HepG2 (cell line): ENCODE data around the gene ZBTB17. TPM values are rescaled to one million over a fixed set of nuclear protein-coding genes. Genes with fewer than 3 reads are reported as not detected.

ENCODE experiments used
- ATAC-seq: fragments of 200-7000 bp; cut with Tn5 transposase; 3 replicates; pipeline ENCODE4 v1.9.1; 2020; ENCODE audit warnings: mild to moderate bottlenecking, moderate library complexity
- BruUV-seq: library from RNA; stranded (reverse); fragments of 400-500 nt; replicated peaks from 2 replicates; lab custom pipeline; 2021; lab: Mats Ljungman, UMichigan
- CTCF ChIA-PET: fragments of 300-600 bp; formaldehyde crosslinking; extraction: SDS; loops from one replicate; lab custom pipeline; 2021; ENCODE audit warnings: low total read pairs, inconsistent platforms, low intra/inter-chr PET ratio; lab: Yijun Ruan, JAX
- POLR2A ChIA-PET: fragments of 350-600 bp; sonication (Branson Sonifier 250); formaldehyde crosslinking; loops from one replicate; lab custom pipeline; 2020; ENCODE audit warnings: antibody characterized with exemption, inconsistent platforms; lab: Yijun Ruan, JAX
- DNase-seq: peaks from one replicate; pipeline ENCODE4 v3.0.0-alpha.2; 2015; ENCODE audit warnings: low spot score
- FAIRE-seq: peaks from 3 replicates; lab custom pipeline; 2011; peaks lifted over from hg19 to GRCh38; lab: Jason Lieb, UNC
- H2AFZ ChIP-seq: one replicate; pipeline ENCODE4 v1.6.1; 2011; ENCODE audit warnings: low read length, inconsistent platforms
- H3K27ac ChIP-seq: fragments of 300-600 bp; 3 replicates; pipeline ENCODE4 v1.8.0; 2011; ENCODE audit warnings: mixed run types, mild to moderate bottlenecking, mixed read lengths, low read length, inconsistent platforms; ENCODE audit not compliant: insufficient read depth; ENCODE audit errors: extremely low read length
- H3K27me3 ChIP-seq, 2 experiments: fragments of 200-600 bp in 1 of 2; 2 replicates in 1 of 2; 3 replicates in 1 of 2; pipeline versions ENCODE4 v1.6.0 to v1.8.0; 2011; ENCODE audit warnings: low read length in 2 of 2, mild to moderate bottlenecking in 2 of 2, moderate library complexity in 2 of 2, inconsistent platforms in 1 of 2; ENCODE audit not compliant: insufficient read depth in 2 of 2, control insufficient read depth in 1 of 2
- H3K36me3 ChIP-seq, 2 experiments: fragments of 200-600 bp in 1 of 2; replicated peaks in 1 of 2; 2 replicates in 1 of 2; 3 replicates in 1 of 2; pipeline versions ENCODE4 v1.5.1 to v1.8.0; 2011; ENCODE audit warnings: low read length in 2 of 2, inconsistent platforms in 1 of 2; ENCODE audit not compliant: insufficient read depth in 2 of 2, control insufficient read depth in 1 of 2
- H3K4me1 ChIP-seq: 2 replicates; pipeline ENCODE4 v1.5.1; 2012; ENCODE audit warnings: low read length, inconsistent platforms; ENCODE audit not compliant: insufficient read depth
- H3K4me2 ChIP-seq: 2 replicates; pipeline ENCODE4 v1.6.0; 2011; ENCODE audit warnings: low read depth, low read length, inconsistent platforms
- H3K4me3 ChIP-seq, 3 experiments: fragments of 200-600 bp in 1 of 3; sonication (generic), shearing (Covaris generic) in 1 of 3; replicated peaks in 1 of 3; 2 replicates each; pipeline ENCODE4 v1.5.1; 2011 to 2016; ENCODE audit warnings: low read length in 3 of 3, inconsistent platforms in 2 of 3, low read depth in 2 of 3, mild to moderate bottlenecking in 2 of 3, control low read depth in 1 of 3, mixed read lengths in 1 of 3; ENCODE audit not compliant: insufficient read depth in 1 of 3
- H3K79me2 ChIP-seq: one replicate; pipeline ENCODE4 v1.6.1; 2011; ENCODE audit warnings: low read length, inconsistent platforms; ENCODE audit not compliant: insufficient read depth
- H3K9ac ChIP-seq: 2 replicates; pipeline ENCODE4 v1.6.0; 2011; ENCODE audit warnings: mild to moderate bottlenecking, low read depth, low read length, inconsistent platforms; ENCODE audit not compliant: insufficient read depth
- H3K9me3 ChIP-seq: 2 replicates; pipeline ENCODE4 v1.5.1; 2012; ENCODE audit warnings: mild to moderate bottlenecking, low read length
- H4K20me1 ChIP-seq: 2 replicates; pipeline ENCODE4 v1.6.0; 2011; ENCODE audit warnings: inconsistent platforms, mild to moderate bottlenecking, low read length, moderate library complexity; ENCODE audit not compliant: insufficient read depth
- EZH2 ChIP-seq: conservative IDR thresholded peaks from 2 replicates; pipeline ENCODE4 v1.6.1; 2012; ENCODE audit warnings: mild to moderate bottlenecking, low read depth, low read length, moderate library complexity
- GPN1 ChIP-seq: sonication (generic); formaldehyde crosslinking; IDR thresholded peaks from 2 replicates; pipeline ENCODE4 v1.5.1; 2020; ENCODE audit warnings: missing genetic modification reagents, borderline replicate concordance
- HHEX ChIP-seq: IDR thresholded peaks from 2 replicates; pipeline ENCODE4 v1.6.1; 2016; ENCODE audit warnings: control low read depth
- PRMT3 ChIP-seq: sonication (generic); formaldehyde crosslinking; IDR thresholded peaks from 2 replicates; pipeline ENCODE4 v1.8.1; 2022; ENCODE audit warnings: low read depth, mild to moderate bottlenecking, moderate library complexity, missing genetic modification reagents, borderline replicate concordance
- SRF ChIP-seq: IDR thresholded peaks from 2 replicates; pipeline ENCODE4 v1.6.1; 2011; ENCODE audit warnings: mild to moderate bottlenecking, low read depth, low read length, moderate library complexity
- SRSF1 ChIP-seq: fragments of 200-400 bp; formaldehyde crosslinking; optimal IDR thresholded peaks from 2 replicates; pipeline ENCODE3; 2017; ENCODE audit warnings: mild to moderate bottlenecking, low read depth, low read length, moderate library complexity
- THYN1 ChIP-seq: sonication (generic); formaldehyde crosslinking; IDR thresholded peaks from 2 replicates; pipeline ENCODE4 v1.8.1; 2023; ENCODE audit warnings: low read depth, mild to moderate bottlenecking, moderate library complexity, missing genetic modification reagents, borderline replicate concordance
- ZNF331 ChIP-seq: sonication (generic); formaldehyde crosslinking; IDR thresholded peaks from 2 replicates; pipeline ENCODE4 v1.4.0; 2020; ENCODE audit warnings: missing genetic modification reagents
- ZNF44 ChIP-seq: sonication (generic); formaldehyde crosslinking; IDR thresholded peaks from 2 replicates; pipeline ENCODE4 v1.5.1; 2020; ENCODE audit warnings: mild to moderate bottlenecking, missing genetic modification reagents
- ZNF543 ChIP-seq: sonication (generic); formaldehyde crosslinking; IDR thresholded peaks from 2 replicates; pipeline ENCODE4 v1.4.0; 2020; ENCODE audit warnings: mild to moderate bottlenecking, missing genetic modification reagents
- ZNF746 ChIP-seq: sonication (generic); formaldehyde crosslinking; IDR thresholded peaks from 2 replicates; pipeline ENCODE4 v1.8.0; 2022; ENCODE audit warnings: mild to moderate bottlenecking, missing genetic modification reagents
- WGBS: methylation state at CpG from one replicate; pipeline ENCODE4 v1.1.6; 2017; ENCODE audit warnings: low lambda C conversion rate; 5-methylcytosine and 5-hydroxymethylcytosine counted together
- in situ Hi-C: cut with HindIII; loops from 2 replicates; pipeline ENCODE4 v1.10.0; 2017; ENCODE audit warnings: low pct_unique_long_range_greater_than_20kb; ENCODE audit not compliant: extremely low pct_ligation_motif_present
- intact Hi-C: fragments of 100-400 bp; cut with micrococcal nuclease; formaldehyde crosslinking; loops from one replicate; pipeline ENCODE4 v1.10.0; 2022; ENCODE audit not compliant: unreplicated experiment
- polyA plus RNA-seq, 8 experiments: library from polyadenylated mRNA; depleted of rRNA in 3 of 8; stranded (reverse) in 7 of 8; unstranded in 1 of 8; fragments of >200 nt; fragmentation: Illumina TruSeq in 4 of 8; extraction: Trizol in 4 of 8; gene quantifications; 2 replicates each; pipeline versions ENCODE4 v1.2.1 to v1.2.3, GENCODE V29; 2011 to 2016; ENCODE audit warnings: low read depth in 4 of 8, missing spikeins in 1 of 8, mixed read lengths in 1 of 8; ENCODE audit not compliant: insufficient read depth in 1 of 8
- total RNA-seq, 5 experiments: library from RNA; depleted of rRNA; stranded (reverse); fragments of >200 nt; fragmentation: Illumina TruSeq; extraction: Trizol; gene quantifications; 2 replicates each; pipeline ENCODE4 v1.2.3, GENCODE V29; 2016; ENCODE audit warnings: low read depth in 1 of 5
- TF ChIP-seq, protein P1 (sequence below): sonication (generic); formaldehyde crosslinking; IDR thresholded peaks from 2 replicates; pipeline ENCODE4 v1.5.1; 2020; ENCODE audit warnings: mild to moderate bottlenecking, missing genetic modification reagents
- TF ChIP-seq, protein P2 (sequence below): sonication (generic); formaldehyde crosslinking; conservative IDR thresholded peaks from 2 replicates; pipeline ENCODE4 v1.4.0; 2020; ENCODE audit warnings: missing genetic modification reagents
- TF ChIP-seq, protein P3 (sequence below): sonication (generic); formaldehyde crosslinking; IDR thresholded peaks from 2 replicates; pipeline ENCODE4 v1.4.0; 2020; ENCODE audit warnings: missing genetic modification reagents, borderline replicate concordance

ZBTB17 gene
- total and polyA plus RNA-seq, 2 of the 13 experiments (the other 11 are each of a cell fraction or from before 2014, with no cell fraction given) = 16.7 to 17.0 TPM

DNA sequence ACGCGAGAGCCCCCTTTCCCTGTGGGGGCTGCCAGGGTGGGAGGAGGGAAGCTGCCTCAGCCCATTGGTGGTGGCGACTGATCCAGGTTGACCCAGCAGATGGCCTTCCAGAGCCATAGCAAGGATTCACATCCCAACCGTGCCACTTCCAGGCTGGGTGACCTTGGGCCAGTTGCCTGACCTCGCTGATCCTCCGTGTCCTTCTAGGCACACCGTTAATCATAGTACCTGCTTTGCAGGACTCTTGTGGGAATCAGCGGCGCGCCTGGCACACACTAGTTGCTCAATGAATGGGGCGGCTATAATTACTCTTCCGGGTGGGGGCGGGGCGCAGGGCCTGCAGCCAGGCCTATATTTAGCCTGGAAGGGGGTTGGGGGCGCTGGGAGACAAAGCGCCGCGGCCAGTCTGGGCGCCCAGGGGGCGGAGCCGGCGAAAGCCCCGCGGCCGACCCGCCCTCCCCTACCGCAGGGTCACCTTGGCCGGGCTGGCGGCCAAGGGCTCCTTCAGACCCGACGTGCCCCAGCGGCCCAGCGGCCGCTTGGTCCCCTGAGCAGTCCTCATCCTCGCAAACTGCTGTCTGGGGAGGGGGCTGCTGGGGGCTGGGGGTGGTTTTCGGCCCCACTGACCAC lies 36.8 kb upstream of the ZBTB17 start:
- Histone ChIP-seq H3K4me3 (peak overlapping the region; percentile 56 to 63 (median 60)), H3K27ac (peak overlapping the region; percentile 7), H3K4me1 (peaks cover 67% of the 10 kb centered on the region), H2AFZ (no peak overlapping the region), H3K9ac (peak overlapping the region; percentile 53; the same call in 1 of the 2 replicates), H3K4me2 (peak overlapping the region; percentile 71), H3K79me2 (no peaks in the 10 kb centered on the region), H3K27me3 (peaks cover 2 to 43% of the 10 kb centered on the region in 2 experiments; a peak in 3 of 5 replicates), H3K9me3 (no peaks in the 10 kb centered on the region), H3K36me3 (no peaks in the 10 kb centered on the region), H4K20me1 (peaks cover 17% of the 10 kb centered on the region; the same call in 1 of the 2 replicates)
- no peak for FAIRE-seq
- ATAC-seq = peak; percentile 44
- DNase-seq = peak; percentile 72
- in situ Hi-C loops = loop anchor here (5.0 kb wide), 1 partner anchor 35 kb away; no protein-coding TSS in a partner anchor
- POLR2A ChIA-PET = no interaction called here
- BruUV-seq = no TSS peak
- WGBS = 14% methylated on average over 7 of the region's 36 CpGs
- intact Hi-C loops = no loop called here
- CTCF ChIA-PET = no interaction called here
- TF ChIP-seq, protein P1, sequence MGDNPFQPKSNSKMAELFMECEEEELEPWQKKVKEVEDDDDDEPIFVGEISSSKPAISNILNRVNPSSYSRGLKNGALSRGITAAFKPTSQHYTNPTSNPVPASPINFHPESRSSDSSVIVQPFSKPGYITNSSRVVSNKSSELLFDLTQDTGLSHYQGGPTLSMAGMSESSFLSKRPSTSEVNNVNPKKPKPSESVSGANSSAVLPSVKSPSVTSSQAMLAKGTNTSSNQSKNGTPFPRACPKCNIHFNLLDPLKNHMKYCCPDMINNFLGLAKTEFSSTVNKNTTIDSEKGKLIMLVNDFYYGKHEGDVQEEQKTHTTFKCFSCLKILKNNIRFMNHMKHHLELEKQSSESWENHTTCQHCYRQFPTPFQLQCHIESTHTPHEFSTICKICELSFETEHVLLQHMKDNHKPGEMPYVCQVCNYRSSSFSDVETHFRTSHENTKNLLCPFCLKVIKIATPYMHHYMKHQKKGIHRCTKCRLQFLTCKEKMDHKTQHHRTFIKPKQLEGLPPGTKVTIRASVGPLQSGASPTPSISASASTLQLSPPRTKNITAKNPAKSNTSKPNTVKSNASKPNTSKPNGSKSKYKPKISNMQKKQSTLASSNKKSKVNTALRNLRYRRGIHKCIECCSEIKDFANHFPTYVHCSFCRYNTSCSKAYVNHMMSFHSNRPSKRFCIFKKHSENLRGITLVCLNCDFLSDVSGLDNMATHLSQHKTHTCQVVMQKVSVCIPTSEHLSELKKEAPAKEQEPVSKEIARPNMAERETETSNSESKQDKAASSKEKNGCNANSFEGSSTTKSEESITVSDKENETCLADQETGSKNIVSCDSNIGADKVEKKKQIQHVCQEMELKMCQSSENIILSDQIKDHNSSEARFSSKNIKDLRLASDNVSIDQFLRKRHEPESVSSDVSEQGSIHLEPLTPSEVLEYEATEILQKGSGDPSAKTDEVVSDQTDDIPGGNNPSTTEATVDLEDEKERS = no peak
- TF ChIP-seq SRSF1 = peak; percentile 20
- no peak for TF ChIP-seq GPN1
- TF ChIP-seq ZNF543 = no peak
- TF ChIP-seq ZNF746 (CRISPR knock-in tag) = no peak
- TF ChIP-seq ZNF331 (CRISPR knock-in tag) = no peak
- TF ChIP-seq ZNF44 (CRISPR knock-in tag) = no peak
- TF ChIP-seq EZH2 = no peak
- no peak for TF ChIP-seq HHEX
- TF ChIP-seq, protein P2, sequence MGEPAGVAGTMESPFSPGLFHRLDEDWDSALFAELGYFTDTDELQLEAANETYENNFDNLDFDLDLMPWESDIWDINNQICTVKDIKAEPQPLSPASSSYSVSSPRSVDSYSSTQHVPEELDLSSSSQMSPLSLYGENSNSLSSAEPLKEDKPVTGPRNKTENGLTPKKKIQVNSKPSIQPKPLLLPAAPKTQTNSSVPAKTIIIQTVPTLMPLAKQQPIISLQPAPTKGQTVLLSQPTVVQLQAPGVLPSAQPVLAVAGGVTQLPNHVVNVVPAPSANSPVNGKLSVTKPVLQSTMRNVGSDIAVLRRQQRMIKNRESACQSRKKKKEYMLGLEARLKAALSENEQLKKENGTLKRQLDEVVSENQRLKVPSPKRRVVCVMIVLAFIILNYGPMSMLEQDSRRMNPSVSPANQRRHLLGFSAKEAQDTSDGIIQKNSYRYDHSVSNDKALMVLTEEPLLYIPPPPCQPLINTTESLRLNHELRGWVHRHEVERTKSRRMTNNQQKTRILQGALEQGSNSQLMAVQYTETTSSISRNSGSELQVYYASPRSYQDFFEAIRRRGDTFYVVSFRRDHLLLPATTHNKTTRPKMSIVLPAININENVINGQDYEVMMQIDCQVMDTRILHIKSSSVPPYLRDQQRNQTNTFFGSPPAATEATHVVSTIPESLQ (CRISPR knock-in tag) = no peak
- no peak for TF ChIP-seq PRMT3 (CRISPR knock-in tag)
- TF ChIP-seq THYN1 (CRISPR knock-in tag) = no peak
- TF ChIP-seq, protein P3, sequence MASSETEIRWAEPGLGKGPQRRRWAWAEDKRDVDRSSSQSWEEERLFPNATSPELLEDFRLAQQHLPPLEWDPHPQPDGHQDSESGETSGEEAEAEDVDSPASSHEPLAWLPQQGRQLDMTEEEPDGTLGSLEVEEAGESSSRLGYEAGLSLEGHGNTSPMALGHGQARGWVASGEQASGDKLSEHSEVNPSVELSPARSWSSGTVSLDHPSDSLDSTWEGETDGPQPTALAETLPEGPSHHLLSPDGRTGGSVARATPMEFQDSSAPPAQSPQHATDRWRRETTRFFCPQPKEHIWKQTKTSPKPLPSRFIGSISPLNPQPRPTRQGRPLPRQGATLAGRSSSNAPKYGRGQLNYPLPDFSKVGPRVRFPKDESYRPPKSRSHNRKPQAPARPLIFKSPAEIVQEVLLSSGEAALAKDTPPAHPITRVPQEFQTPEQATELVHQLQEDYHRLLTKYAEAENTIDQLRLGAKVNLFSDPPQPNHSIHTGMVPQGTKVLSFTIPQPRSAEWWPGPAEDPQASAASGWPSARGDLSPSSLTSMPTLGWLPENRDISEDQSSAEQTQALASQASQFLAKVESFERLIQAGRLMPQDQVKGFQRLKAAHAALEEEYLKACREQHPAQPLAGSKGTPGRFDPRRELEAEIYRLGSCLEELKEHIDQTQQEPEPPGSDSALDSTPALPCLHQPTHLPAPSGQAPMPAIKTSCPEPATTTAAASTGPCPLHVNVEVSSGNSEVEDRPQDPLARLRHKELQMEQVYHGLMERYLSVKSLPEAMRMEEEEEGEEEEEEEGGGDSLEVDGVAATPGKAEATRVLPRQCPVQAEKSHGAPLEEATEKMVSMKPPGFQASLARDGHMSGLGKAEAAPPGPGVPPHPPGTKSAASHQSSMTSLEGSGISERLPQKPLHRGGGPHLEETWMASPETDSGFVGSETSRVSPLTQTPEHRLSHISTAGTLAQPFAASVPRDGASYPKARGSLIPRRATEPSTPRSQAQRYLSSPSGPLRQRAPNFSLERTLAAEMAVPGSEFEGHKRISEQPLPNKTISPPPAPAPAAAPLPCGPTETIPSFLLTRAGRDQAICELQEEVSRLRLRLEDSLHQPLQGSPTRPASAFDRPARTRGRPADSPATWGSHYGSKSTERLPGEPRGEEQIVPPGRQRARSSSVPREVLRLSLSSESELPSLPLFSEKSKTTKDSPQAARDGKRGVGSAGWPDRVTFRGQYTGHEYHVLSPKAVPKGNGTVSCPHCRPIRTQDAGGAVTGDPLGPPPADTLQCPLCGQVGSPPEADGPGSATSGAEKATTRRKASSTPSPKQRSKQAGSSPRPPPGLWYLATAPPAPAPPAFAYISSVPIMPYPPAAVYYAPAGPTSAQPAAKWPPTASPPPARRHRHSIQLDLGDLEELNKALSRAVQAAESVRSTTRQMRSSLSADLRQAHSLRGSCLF (CRISPR knock-in tag) = no peak
- peak; percentile 67; the same call in 1 of the 2 replicates for TF ChIP-seq SRF
